ENCODE data around the gene GDPD3. TPM values are rescaled to one million over a fixed set of nuclear protein-coding genes. Genes with fewer than 3 reads are reported as not detected.

Gene GDPD3
- total and polyA plus RNA-seq, 10 of the 15 experiments (the other 5 are each of a cell fraction or from before 2014, with no cell fraction given): 0.29 to 3.3 (median 0.97) TPM

- TF ChIP-seq EP300 (IDR thresholded peaks at IDR 0.05; ENCODE audit: borderline replicate concordance in 1 of 2, control insufficient read depth in 1 of 2, low read depth in 2 of 2, low read length in 2 of 2) (no peak), ZNF592 (IDR thresholded peaks at IDR 0.05) (no peak), CHD2 (IDR thresholded peaks at IDR 0.05; ENCODE audit: borderline replicate concordance, low read depth, low read length) (peak; percentile 87), NBN (IDR thresholded peaks at IDR 0.05) (no peak), NKRF (conservative IDR thresholded peaks at IDR 0.05) (peak; percentile 82), POLR2AphosphoS5 (IDR thresholded peaks at IDR 0.05; ENCODE audit: low read length) (peak; percentile 59; the same call in 1 of the 2 replicates), E2F4 (IDR thresholded peaks at IDR 0.05; ENCODE audit: low read depth, low read length) (no peak), SREBF2 (IDR thresholded peaks at IDR 0.05; ENCODE audit: low read length) (no peak), TCF3 (IDR thresholded peaks at IDR 0.05; ENCODE audit: borderline replicate concordance, insufficient read depth, low read depth, low read length) (peak; percentile 77), IKZF2 (IDR thresholded peaks at IDR 0.05) (peak; percentile 31 to 33; a peak in 2 of 4 replicates), ZBED1 (IDR thresholded peaks at IDR 0.05; ENCODE audit: borderline replicate concordance) (no peak), SIX5 (IDR thresholded peaks at IDR 0.05; ENCODE audit: low read depth, low read length, severe bottlenecking) (no peak), ZNF207 (IDR thresholded peaks at IDR 0.05; ENCODE audit: borderline replicate concordance) (peak; percentile 72; the same call in 1 of the 2 replicates), MTA2 (IDR thresholded peaks at IDR 0.05; ENCODE audit: low read depth) (no peak; the same call in 1 of the 2 replicates), RB1 (IDR thresholded peaks at IDR 0.05; ENCODE audit: borderline replicate concordance) (no peak), HCFC1 (IDR thresholded peaks at IDR 0.05; ENCODE audit: low read length) (no peak)
These were observed 17.1 kb downstream of the GDPD3 start, which contains the start of gene YPEL3 (continued) for GRCh38 chr16:30096105-30096861.
